T-helper 17 cell (primary cell): Measurements from ENCODE around the gene KIF3A. TPM values are rescaled to one million over a fixed set of nuclear protein-coding genes. Genes with fewer than 3 reads are reported as not detected.

ENCODE experiments used
- ATAC-seq: fragments of 150-1000 bp; cut with Tn5 transposase; 2 replicates; pipeline ENCODE4 v1.10.0; 2021; ENCODE audit warnings: mild to moderate bottlenecking, moderate library complexity
- DNase-seq, 3 donors: peaks; one replicate each; pipeline versions ENCODE4 v3.0.0 to v3.0.0-alpha.2; 2020 to 2021
- H3K9me3 ChIP-seq: one replicate; pipeline ENCODE4 v1.7.0; 2013; ENCODE audit warnings: low read length, mild to moderate bottlenecking; ENCODE audit not compliant: control insufficient read depth, poor library complexity, severe bottlenecking
- H3K27ac Mint-ChIP-seq: one replicate; pipeline ENCODE4 v1.8.0; 2022; ENCODE audit warnings: mild to moderate bottlenecking, moderate library complexity, mixed read lengths
- H3K27me3 Mint-ChIP-seq: one replicate; pipeline ENCODE4 v1.8.0; 2022; ENCODE audit warnings: mixed read lengths
- H3K36me3 Mint-ChIP-seq: one replicate; pipeline ENCODE4 v1.8.0; 2022; ENCODE audit warnings: low read depth, mixed read lengths
- H3K4me1 Mint-ChIP-seq: one replicate; pipeline ENCODE4 v1.8.0; 2022; ENCODE audit warnings: mild to moderate bottlenecking, mixed read lengths
- H3K4me3 Mint-ChIP-seq: one replicate; pipeline ENCODE4 v1.8.0; 2022; ENCODE audit warnings: mild to moderate bottlenecking, moderate library complexity, mixed read lengths
- total RNA-seq, 4 donors: library from RNA in 2 of 4; stranded (reverse) in 2 of 4; gene quantifications; one replicate each; pipeline ENCODE4 v1.2.3 and lab custom pipeline; 2022 to 2026

The KIF3A gene
- total RNA-seq, 2 donors from 2014 or later: 12.6 to 17.9 TPM

GRCh38 chr5:132758451-132758850 is 21.1 kb upstream of the KIF3A start:
- peaks cover 6% of the 10 kb centered on the region for H3K4me1 Mint-ChIP-seq
- H3K9me3 ChIP-seq: no peaks in the 10 kb centered on the region
- H3K4me3 Mint-ChIP-seq: no peak overlapping the region
- peaks cover 7% of the 10 kb centered on the region for H3K36me3 Mint-ChIP-seq
- ATAC-seq: no peak
- H3K27me3 Mint-ChIP-seq: no peaks in the 10 kb centered on the region
- DNase-seq: no peak
- peak overlapping the region; percentile 27 for H3K27ac Mint-ChIP-seq

- ATAC-seq: no peak
- H3K27me3 Mint-ChIP-seq: no peaks in the 10 kb centered on the region
- H3K4me1 Mint-ChIP-seq: peaks cover 8% of the 10 kb centered on the region
- peaks cover 4% of the 10 kb centered on the region for H3K36me3 Mint-ChIP-seq
- DNase-seq: no peak
- no peak overlapping the region for H3K4me3 Mint-ChIP-seq
- peak overlapping the region; percentile 89 for H3K27ac Mint-ChIP-seq
- H3K9me3 ChIP-seq: no peaks in the 10 kb centered on the region
Observed at GRCh38 chr5:132756542-132756941, 19.2 kb upstream of the KIF3A start.

DNA sequence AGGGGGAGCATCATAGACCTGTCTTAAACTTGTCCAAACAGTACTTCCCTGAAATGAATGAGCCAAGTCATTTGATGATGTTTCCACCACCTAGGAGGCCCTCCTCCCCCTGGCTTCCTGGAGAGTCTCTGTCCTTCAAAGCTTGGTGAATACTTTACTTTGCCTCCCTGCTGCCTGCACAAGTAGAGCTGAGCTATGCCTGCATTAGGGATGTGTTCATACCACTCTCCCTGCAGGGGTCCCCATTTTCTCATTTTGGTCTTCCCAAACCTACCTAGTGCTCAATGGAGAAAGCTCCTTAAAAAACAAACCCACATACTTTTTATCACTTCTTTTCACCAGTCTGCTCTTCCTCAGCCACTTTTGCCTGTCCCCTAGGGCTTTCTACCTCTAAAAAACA is 17.6 kb upstream of the KIF3A start:
- Mint-ChIP-seq H3K4me1 (peaks cover 16% of the 10 kb centered on the region), H3K27ac (peak overlapping the region; percentile 89), H3K4me3 (no peak overlapping the region), H3K27me3 (no peaks in the 10 kb centered on the region), H3K36me3 (peaks cover 2% of the 10 kb centered on the region)
- DNase-seq (no peak), ATAC-seq (no peak)
- no peaks in the 10 kb centered on the region for H3K9me3 ChIP-seq

DNA sequence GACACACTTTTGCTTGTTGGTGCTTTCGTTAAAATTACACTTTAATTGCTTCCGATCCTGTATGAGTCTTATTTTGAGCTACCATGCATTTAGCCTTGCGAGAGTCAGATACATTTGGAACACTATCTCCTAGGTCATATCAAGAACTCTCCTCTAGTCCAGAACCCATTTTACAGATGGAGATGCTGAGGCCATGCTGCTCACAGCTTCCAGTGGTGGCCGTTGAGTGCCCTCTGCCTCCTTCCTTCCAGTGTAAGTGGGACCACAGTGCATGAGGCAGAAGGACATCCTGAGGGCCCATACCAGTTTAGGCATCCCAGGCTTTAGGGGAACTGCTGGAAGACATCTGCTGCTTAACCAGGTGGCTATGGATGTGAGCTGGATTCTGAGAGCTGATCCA is 16.8 kb upstream of the KIF3A start:
- H3K36me3 Mint-ChIP-seq: peaks cover 2% of the 10 kb centered on the region
- H3K27me3 Mint-ChIP-seq: no peaks in the 10 kb centered on the region
- DNase-seq (no peak), ATAC-seq (no peak)
- peak overlapping the region; percentile 89 for H3K27ac Mint-ChIP-seq
- H3K9me3 ChIP-seq: no peaks in the 10 kb centered on the region
- peaks cover 16% of the 10 kb centered on the region for H3K4me1 Mint-ChIP-seq
- no peak overlapping the region for H3K4me3 Mint-ChIP-seq

GRCh38 chr5:132753135-132753987 is 16.0 kb upstream of the KIF3A start:
- peak overlapping the region; percentile 89 for H3K27ac Mint-ChIP-seq
- H3K4me3 Mint-ChIP-seq: no peak overlapping the region
- H3K36me3 Mint-ChIP-seq: peaks cover 2% of the 10 kb centered on the region
- H3K27me3 Mint-ChIP-seq: no peaks in the 10 kb centered on the region
- DNase-seq (no peak), ATAC-seq (no peak)
- H3K9me3 ChIP-seq: no peaks in the 10 kb centered on the region
- peaks cover 18% of the 10 kb centered on the region for H3K4me1 Mint-ChIP-seq

DNA sequence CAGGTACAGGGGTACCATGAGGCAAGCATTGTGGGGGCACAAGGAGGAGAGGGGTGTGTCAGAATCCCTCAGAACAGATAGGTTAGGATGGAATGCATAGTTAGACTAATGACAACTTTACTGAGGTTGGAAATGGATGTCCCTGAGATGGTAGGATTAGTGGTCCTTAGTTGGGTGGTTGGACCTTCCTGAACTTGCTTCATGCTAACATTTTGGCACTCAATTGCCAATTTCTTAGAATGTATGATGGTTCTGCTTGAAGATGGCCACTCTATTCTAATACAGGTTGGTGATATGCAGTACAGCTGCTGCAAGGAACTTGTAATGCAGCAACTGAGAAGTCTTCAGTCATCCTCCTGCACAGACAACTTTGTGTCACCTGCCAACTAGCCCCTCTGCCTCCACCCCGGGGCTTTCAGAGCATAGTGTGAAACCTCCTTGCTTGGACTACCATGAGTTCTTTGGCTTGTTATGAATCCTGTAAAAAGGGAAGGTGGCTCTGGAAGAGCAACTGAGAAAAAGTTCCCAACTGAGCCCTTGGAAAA is 15.3 kb upstream of the KIF3A start:
- H3K36me3 Mint-ChIP-seq: peaks cover 2% of the 10 kb centered on the region
- peaks cover 19% of the 10 kb centered on the region for H3K4me1 Mint-ChIP-seq
- DNase-seq: no peak
- no peaks in the 10 kb centered on the region for H3K27me3 Mint-ChIP-seq
- peak overlapping the region; percentile 89 for H3K27ac Mint-ChIP-seq
- H3K9me3 ChIP-seq: no peaks in the 10 kb centered on the region
- ATAC-seq: no peak
- H3K4me3 Mint-ChIP-seq: no peak overlapping the region

GRCh38 chr5:132751971-132752580 is 14.7 kb upstream of the KIF3A start:
- H3K36me3 Mint-ChIP-seq: peaks cover 2% of the 10 kb centered on the region
- H3K27ac Mint-ChIP-seq: peak overlapping the region; percentile 89
- no peak overlapping the region for H3K4me3 Mint-ChIP-seq
- H3K27me3 Mint-ChIP-seq: no peaks in the 10 kb centered on the region
- peaks cover 19% of the 10 kb centered on the region for H3K4me1 Mint-ChIP-seq
- no peaks in the 10 kb centered on the region for H3K9me3 ChIP-seq
- ATAC-seq (no peak), DNase-seq (no peak)

DNA sequence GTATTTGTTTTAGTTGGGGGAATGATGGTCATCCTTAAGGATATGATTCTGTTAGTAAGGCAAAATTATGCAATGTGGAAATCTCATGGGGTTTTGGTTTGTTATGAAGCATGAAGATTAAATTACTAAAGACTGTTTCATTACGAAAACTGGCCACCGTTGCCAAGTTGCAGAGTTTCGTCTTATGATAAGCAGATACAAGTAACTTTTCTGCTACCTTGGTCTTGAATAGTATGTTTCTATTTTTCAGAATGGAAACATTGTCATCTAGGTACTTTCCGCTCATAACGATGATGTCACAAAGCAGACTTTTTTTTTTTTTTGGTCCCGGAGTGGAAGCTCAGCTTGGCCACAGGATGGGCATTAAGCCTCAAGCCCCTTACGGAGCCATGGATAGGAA is 14.1 kb upstream of the KIF3A start:
- ATAC-seq: peak; percentile 12
- Mint-ChIP-seq H3K36me3 (peaks cover 2% of the 10 kb centered on the region), H3K4me1 (peaks cover 19% of the 10 kb centered on the region), H3K27me3 (no peaks in the 10 kb centered on the region), H3K27ac (peak overlapping the region; percentile 89), H3K4me3 (no peak overlapping the region)
- DNase-seq: no peak
- H3K9me3 ChIP-seq: no peaks in the 10 kb centered on the region

DNA sequence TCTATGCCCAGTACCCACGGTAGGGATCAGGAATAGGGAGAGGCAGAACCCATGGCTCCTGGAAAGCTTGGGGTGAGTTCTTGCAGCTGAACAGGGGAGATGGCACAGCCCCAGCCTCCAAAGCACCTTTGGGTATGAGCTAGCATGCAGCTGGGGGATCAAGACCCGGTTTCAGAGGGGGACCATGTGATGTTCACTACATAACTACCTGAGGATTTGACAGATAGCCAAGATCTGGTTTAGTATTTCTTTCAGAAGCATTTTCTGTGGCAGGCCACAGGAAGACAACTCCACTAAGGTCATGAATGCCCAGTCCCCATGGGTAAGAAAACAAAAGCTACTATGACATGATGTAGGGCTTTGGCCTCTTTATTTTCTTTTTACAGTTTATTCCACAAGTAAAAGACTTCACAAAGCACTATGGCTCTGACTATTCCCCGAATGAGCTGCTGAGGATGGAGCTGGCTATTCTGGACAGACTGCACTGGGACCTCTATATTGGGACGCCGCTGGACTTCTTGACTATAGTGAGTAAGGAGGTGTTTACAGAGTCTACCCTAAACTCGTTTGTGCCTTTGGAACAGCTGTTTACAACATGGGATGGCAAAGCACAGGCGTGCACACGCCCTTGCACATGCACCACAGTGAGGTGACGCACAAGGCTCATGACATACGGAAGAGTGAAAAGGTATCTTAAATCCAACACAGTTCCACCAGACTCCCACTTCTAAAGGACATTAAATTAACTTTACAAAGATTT is 13.3 kb upstream of the KIF3A start:
- H3K9me3 ChIP-seq: no peaks in the 10 kb centered on the region
- ATAC-seq (no peak), DNase-seq (no peak)
- H3K4me3 Mint-ChIP-seq: peak overlapping the region; percentile 31
- H3K4me1 Mint-ChIP-seq: peaks cover 19% of the 10 kb centered on the region
- H3K27me3 Mint-ChIP-seq: no peaks in the 10 kb centered on the region
- H3K27ac Mint-ChIP-seq: peak overlapping the region; percentile 89
- peaks cover 2% of the 10 kb centered on the region for H3K36me3 Mint-ChIP-seq

DNA sequence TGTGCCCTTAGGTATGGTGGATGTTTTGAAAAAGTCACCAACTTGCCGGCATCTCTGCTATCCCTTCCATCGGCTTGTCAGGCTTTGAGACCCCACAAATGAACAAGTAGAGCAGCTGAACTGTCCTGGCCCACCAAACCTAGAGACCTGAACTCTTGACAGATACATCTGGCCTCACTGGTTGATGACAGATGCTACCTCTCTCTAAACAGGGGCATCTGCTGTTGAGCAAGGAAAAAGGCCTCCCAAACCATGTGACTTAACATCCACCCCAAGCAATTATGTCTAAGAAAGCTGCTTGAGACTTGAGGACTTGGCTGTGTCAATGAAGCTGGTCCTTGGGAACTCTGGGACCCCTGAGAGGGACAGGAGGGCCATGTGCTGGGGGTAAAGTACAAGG is 12.2 kb upstream of the KIF3A start:
- no peak overlapping the region for H3K4me3 Mint-ChIP-seq
- ATAC-seq: no peak
- no peaks in the 10 kb centered on the region for H3K27me3 Mint-ChIP-seq
- H3K9me3 ChIP-seq: no peaks in the 10 kb centered on the region
- H3K27ac Mint-ChIP-seq: peak overlapping the region; percentile 89
- peaks cover 2% of the 10 kb centered on the region for H3K36me3 Mint-ChIP-seq
- H3K4me1 Mint-ChIP-seq: peaks cover 17% of the 10 kb centered on the region
- DNase-seq: no peak

- H3K9me3 ChIP-seq: no peaks in the 10 kb centered on the region
- no peaks in the 10 kb centered on the region for H3K27me3 Mint-ChIP-seq
- H3K36me3 Mint-ChIP-seq: peaks cover 2% of the 10 kb centered on the region
- ATAC-seq (no peak), DNase-seq (no peak)
- peaks cover 14% of the 10 kb centered on the region for H3K4me1 Mint-ChIP-seq
- H3K4me3 Mint-ChIP-seq: peak overlapping the region; percentile 62
- peak overlapping the region; percentile 47 for H3K27ac Mint-ChIP-seq
Observed at GRCh38 chr5:132748522-132749000, 11.2 kb upstream of the KIF3A start.

GRCh38 chr5:132747616-132748440 is 10.5 kb upstream of the KIF3A start:
- H3K9me3 ChIP-seq: no peaks in the 10 kb centered on the region
- DNase-seq (peak; percentile 34 to 45 (median 40)), ATAC-seq (peak; percentile 64)
- Mint-ChIP-seq H3K27me3 (no peaks in the 10 kb centered on the region), H3K36me3 (peaks cover 2% of the 10 kb centered on the region), H3K4me3 (peak overlapping the region; percentile 62), H3K27ac (peak overlapping the region; percentile 47), H3K4me1 (peaks cover 11% of the 10 kb centered on the region)
